DMS79 (cell line): ENCODE data around the gene CPM.
"Not testable (repeated sequence)": the region's sequence is repeated elsewhere in the genome, so short reads cannot be mapped to it uniquely, and the experiment has no call there.

Source experiments
- DNase-seq: peaks from one replicate; lab custom pipeline; 2025; lab: John Stamatoyannopoulos, UW

Gene CPM

DNA sequence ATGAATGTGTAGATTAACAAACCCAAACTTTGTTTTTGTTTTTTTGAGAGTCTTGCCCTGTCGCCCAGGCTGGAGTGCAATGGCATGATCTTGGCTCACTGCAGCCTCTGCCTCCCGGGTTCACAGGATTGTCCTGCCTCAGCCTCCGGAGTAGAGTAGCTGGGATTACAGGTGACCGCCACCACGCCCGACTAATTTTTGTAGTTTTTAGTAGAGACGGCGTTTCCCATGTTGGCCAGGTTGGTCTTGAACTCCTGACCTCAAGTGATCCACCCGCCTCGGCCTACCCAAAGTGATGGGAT, 125.7 kb downstream of the CPM start:
- DNase-seq, result not testable (repeated sequence)

DNA sequence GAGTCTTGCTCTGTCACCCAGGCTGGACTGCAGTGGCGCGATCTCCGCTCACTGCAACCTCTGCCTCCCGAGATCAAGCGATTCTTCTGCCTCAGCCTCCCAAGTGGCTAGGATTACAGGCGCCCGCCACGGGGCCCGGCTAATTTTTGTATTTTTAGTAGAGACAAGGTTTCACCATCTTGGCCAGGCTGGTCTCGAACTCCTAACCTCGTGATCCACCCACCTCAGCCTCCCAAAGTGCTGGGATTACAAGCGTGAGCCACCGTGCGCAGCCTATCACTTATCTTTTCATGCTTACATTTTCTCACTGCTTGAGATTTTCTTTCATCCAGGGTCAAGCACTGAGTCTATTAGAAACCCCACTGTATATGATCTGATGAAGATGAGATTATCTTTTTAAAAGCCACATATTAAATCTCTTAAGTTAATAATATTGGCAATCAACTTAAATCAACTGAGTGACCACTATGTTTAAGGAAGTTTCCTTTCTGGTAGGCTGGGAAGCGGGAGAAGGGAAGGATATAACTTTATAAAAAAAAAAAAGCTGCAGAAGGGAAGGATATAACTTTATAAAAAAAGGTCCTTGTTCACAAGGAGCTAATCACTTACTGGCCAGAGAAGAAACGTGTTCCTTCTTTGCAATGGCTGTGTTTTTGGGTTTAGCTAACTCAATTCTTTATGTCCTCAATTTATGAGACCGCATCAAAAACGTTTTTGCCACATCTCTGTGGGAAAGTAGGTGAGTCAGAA, 126.3 kb downstream of the CPM start:
- no peak for DNase-seq

DNA sequence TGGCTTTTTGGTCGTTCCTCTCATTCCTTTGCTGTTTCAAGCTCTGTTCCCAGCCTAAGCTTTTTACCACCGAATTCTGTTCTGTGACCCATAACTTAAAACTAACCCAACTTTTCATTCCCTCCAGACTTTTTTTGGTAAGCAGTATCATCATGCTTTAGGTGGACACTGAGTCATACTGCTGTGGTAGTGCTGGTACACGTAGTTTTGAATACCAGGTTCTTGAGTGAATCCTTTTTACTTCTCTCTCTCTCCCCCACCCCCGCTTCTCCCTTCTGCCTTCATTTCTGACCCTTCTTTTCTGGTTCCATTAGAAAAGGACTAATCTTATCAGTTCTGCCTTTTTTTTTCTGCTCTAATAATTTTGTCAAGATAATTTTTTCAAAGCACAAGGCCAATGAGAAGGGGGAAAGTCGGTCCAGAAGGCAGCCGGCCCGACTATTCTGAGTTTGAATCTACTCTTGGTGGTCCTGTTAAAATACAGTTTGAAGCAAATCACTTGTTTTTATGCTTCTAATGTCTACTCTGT, 127.3 kb downstream of the CPM start:
- no peak for DNase-seq

DNA sequence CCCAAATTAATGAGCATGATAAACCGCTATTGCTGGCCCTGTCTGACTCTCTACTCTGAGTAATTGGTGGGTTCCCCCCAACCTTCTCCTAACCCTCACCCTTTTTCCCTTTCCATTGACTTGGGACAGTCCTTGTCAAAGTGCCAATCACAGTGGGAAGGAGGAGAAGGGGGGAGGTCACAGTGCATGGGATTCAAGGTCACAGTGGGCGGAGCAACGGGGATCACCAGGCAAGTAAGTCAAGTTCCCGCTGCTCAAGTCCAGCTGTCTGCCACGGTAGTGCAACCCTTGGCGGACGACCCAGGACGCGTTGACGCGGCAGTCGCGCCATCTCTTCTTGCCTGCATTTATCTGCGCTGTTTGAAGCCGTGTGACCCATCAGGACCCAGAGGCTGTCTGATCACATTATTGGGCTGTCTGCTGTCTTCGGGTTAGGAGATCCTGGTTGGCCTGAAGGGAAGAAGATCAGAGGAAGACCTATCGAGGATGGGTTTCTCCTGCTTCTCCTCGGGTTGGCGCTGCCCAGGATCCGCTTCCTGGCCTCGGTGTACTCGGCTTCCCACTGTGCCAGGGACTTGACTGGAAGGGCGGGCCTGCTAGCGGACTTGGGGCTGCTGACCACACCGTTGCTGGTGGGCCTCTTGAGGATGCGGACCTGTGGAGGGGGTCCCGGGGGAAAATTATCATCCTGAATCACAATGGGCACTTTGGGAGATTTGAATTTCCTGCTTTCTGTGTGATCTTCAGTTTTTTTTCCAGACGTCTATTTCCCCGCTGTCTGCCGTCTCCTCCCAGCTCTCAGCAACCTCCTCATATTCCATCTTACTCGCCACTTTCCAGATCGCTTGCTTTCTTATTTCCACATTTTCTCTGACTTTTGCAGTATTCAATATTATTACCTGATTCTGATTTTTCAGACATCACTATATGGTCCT, 128.0 kb downstream of the CPM start:
- DNase-seq, result no peak

DNA sequence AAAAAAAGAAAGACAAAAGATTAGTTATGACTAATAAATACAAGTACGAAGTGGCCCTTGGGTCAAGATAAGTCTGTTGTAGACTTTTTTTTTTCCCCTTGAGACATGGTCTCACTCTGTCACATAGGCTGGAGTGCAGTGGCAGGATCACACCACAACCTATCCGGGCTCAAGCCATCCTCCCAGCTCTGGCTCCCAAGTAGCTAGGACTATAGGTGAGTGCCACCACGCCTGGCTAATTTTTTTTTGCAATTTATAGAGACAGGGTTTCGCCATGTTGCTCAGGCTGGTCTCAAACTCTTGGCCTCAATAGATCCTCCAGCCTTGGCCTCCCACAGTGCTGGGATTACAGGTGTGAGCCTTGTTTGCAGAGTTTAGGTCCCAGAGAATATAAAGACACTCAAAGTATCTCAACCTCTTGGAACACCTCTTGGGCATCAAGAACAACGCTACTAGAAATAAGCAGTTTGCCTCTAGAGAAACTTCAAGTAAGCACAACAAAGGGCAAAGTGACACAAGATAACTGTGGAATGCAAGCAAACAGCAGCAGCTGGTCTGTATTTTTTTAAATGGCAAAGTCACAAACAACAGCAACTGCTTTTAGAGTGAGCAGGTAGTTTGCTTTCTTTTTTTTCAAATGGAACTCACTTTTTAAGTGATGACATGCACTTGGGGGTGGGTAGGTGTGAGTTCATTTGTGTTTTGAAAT, 128.9 kb downstream of the CPM start:
- no peak for DNase-seq

DNA sequence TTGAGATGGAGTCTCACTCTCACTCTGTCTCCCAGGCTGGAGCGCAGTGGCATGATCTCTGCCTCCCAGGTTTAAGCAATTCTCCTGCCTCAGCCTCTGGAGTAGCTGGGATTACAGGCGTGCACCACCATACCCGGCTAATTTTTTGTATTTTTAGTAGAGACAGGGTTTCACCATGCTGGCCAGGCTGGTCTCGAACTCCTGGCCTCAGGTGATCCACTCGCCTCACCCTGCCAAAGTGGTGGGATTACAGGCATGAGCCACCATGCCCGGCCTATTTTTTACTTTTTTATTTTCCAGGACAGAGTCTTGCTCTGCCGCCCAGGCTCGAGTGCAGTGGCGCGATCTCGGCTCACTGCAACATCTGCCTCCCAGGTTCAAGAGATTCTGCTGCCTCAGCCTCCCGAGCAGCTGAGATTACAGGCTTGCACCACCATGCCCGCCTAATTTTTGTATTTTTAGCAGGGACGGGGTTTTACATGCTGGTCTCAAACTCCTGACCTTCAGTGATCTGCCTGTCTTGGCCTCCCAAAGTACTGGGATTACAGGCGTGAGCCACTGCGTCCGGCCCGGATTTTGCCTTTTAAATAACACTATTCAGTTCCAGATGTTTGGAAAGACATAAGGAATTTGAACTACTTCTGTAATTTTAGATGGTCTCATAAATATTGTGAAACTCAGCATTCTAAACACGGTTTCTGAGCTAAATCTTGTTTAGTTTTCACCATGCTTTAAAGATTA, 129.9 kb downstream of the CPM start:
- not testable (repeated sequence) for DNase-seq

DNA sequence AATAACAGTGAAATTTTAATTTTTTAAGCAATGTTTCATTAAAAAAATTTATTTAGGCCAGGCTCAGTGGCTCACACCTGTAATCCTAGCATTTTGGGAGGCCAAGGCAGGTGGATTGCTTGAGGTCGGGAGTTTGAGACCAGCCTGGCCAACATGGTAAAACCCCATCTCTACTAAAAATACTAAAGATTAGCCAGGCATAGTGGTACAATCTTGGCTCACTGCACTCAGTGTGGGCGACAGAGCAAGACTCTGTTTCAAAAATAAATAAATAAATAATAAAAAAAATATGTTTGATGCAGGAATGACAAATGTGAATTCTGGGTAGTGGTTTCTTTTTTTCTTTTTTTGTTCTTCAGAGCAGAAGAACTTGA, 130.6 kb downstream of the CPM start:
- DNase-seq, result not testable (repeated sequence)
